G401 (cell line): ENCODE results near the gene IL18R1. TPM values are rescaled to one million over a fixed set of nuclear protein-coding genes. Genes with fewer than 3 reads are reported as not detected.
"Not testable (repeated sequence)": the region's sequence is repeated elsewhere in the genome, so short reads cannot be mapped to it uniquely, and the experiment has no call there.

Experiments
- DNase-seq: peaks from one replicate; pipeline ENCODE4 v3.0.0-alpha.2; 2015; ENCODE audit warnings: low spot score
- in situ Hi-C: cut with HindIII; loops from 2 replicates; pipeline ENCODE4 v1.10.0; 2016; ENCODE audit warnings: low sequenced_read_pairs, mixed read lengths
- total RNA-seq: library from RNA; depleted of rRNA; stranded (reverse); fragments of >200 nt; shearing (Covaris generic); gene quantifications from 2 replicates; pipeline ENCODE4 v1.2.3, GENCODE V29; 2014; rRNA removed

IL18R1 gene, protein sequence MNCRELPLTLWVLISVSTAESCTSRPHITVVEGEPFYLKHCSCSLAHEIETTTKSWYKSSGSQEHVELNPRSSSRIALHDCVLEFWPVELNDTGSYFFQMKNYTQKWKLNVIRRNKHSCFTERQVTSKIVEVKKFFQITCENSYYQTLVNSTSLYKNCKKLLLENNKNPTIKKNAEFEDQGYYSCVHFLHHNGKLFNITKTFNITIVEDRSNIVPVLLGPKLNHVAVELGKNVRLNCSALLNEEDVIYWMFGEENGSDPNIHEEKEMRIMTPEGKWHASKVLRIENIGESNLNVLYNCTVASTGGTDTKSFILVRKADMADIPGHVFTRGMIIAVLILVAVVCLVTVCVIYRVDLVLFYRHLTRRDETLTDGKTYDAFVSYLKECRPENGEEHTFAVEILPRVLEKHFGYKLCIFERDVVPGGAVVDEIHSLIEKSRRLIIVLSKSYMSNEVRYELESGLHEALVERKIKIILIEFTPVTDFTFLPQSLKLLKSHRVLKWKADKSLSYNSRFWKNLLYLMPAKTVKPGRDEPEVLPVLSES
- total RNA-seq, result not detected in 2 replicates

DNA sequence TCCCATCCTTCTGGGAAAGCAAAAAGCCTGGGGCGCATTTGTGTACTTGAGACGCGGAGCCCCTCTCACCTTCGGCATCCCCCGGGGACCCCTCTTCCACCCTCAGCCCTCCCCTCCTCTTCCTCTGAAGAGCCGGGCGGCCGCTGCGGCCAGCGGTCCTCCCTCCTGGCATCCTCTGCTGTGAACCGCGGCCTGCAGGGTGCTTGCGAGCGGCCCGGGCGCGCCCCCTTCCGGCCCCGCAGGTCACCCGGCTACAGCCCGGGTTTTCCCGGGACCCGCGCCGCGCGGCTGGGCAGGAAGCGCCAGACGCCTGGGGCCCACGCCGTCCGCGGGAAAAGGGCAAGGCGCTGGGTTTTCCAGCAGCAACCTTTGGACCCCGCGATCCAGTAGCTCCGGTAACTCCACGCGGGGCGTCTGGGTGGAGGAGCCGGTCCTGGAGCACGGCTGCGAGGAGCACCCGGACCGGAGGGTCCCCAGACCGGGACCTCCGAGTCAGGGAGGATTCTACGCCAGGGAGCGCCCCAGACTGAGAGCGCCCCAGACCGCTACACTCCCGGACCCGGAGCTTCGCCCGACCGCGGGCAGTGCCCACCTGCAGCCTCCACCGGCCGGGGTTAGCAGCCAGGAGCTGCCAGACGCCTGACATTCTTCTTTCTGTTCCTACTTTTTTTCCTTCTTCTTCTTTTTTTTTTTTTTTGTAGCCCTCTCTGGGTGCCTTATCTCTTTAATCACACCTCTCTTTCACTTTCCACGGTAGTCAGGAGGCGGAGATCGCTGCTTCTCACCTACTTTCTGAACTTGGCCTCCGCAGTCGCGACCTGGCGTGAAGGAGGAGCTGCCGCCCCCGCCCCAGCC is at the start of gene IL18R1:
Gene IL18R1 (plus strand): TSS at position 271 of the 855 bp plus-strand sequence. CDS start 6,865 bp downstream, outside the sequence.
- in situ Hi-C loops, result no loop called here
- peak; percentile 4 for DNase-seq

DNA sequence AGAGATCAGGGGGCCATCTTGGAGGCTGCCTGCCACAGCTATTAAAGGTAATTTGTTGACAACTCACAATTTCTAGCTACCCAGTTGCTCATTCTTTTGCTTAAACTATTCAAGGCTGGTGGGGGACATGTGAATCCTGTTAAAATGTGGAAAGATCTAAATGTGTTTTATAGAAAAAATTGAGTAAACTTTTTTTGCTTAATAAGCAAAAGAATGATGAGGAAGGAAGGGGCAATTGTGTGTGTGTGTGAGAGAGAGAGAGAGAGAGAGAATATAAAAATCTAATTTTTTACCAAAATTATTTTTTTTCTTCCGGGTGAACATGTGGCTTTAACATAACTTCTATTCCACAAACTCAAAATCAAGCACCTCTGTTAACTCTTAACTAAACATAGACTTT is 49.5 kb upstream of the IL18R1 start:
- no peak for DNase-seq
- in situ Hi-C loops, result no loop called here

DNA sequence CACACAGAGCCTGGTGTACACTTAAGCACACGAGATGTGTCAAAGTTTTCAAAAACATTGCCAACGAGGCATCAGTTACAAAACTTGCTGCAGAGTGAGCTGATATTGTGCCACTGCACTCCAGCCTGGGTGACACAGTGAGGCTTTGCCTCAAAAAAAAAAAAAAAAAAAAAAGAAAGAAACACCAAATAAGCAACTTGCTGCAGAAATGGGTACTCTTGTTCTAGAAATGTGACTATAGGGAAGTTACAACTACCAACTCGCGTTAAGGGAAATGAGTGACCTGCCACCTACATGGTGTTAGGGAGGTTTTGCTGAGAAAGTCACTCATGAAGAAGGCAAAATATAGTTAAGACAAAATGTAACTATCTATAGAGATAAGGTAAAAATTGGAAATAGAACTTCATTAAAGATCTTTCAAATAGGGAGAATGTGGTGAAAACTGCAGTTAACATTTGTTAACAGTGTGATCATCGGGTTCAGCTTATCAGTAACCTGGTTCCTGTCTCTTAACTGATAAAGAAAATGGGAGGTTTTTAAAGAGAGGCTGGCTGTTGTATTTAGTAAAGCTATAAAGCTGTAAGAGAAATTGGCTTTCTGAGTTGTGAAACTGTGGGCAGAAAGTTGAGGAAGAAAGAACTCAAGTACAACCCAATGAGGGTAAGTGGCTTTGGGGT is 44.5 kb upstream of the IL18R1 start, which contains the start of gene IL1RL1:
Gene IL1RL1 (plus strand): TSS at position 600 of the 677 bp plus-strand sequence. CDS start 26,702 bp downstream, outside the sequence.
- no peak for DNase-seq
- in situ Hi-C loops, result no loop called here

DNA sequence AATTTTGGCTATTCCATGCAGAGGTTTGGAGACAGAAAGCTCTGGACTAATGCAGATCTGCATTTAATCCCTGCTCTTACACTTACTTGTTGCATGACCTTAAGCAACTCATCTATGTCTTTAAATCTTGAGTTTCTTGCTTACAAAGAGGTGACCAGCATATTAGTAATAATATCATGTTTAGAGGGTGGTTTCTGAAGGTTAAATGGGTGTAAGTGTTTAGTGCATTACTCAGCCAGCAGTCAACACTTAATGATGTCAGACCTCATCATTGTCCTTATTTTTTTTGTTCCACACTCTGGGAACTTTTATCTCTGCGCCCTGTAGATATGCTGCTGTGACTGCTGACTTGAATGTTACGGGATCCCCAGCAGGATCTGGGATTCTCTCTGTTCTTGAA is 42.6 kb upstream of the IL18R1 start:
- in situ Hi-C loops, result no loop called here
- DNase-seq, result no peak

DNA sequence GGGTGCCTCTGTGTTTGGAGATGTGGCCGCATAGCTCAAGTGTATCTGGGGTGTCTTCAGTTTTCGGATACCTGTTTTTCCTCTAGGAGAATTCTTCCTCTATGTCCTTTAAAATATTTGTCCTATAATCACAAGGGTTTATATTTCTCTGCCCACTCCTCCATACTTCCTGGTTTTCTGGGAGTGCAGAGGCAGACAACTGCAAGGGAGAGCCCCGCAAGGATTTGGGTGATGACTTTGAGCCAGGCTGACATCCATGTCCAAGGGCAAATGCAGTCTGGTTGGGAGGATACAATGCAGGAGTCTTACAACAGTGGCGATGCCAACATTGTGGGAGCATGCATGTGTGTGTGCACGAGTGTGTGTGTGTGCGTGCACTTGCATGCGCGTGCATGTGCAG is 42.1 kb upstream of the IL18R1 start:
- DNase-seq, result no peak
- in situ Hi-C loops, result no loop called here

DNA sequence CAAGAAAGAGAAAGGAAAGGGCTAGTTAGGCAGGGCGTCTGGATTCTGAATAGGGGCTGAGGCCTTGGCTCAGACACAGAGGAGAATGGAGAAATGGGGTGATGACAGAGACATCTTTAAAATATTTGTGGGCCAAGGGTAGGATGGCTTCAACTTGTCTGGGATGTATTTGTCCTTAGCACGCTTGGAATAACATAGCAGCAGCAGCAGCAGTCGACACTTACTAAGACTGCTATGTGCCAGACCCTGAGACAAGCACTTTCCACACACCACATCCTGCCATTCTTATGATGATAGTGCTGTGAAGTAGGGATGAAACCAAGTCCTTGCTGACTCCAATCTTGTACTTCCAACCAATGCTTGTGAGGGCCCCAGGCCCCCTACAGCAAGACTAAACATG is 41.6 kb upstream of the IL18R1 start:
- DNase-seq, result no peak
- in situ Hi-C loops, result no loop called here

DNA sequence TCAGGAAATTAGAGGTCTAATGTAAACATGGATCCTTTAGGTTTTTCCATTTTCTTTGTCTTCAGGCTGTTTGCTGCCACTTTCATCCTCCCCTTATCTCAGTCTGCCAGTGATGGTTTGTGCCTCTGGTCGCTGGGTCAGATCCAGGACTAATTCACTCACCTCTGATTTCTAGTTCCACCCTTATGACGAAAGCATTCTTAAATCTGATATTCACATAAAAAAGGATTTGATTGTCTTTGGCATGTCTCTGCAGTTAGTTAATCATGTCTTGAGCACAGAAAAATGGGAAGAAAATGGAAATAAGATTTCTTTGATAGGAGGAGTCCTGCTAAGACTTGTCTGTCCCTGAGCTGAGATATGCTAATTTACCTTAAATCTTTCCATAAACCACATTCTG is 39.7 kb upstream of the IL18R1 start:
- in situ Hi-C loops, result no loop called here
- no peak for DNase-seq

DNA sequence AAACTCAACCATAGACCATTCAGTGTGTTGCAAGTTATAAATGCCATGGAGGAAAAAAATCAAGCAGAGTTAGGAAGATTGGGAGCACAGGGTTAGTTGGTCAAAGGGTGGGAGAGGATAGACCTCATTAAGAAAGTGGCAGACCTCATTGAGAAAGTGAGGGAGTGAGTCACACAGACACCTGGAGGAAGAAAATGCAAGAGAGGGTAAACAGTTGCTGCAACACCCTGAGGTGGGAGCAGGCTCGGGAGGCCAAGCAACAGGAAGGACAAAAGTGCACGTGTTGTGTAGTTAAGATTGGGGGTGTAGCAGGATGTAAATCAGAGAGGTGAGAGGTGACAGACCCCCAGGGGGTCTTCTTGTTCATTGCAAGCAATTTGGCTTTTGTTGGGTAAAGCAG is 37.9 kb upstream of the IL18R1 start:
- in situ Hi-C loops, result no loop called here
- no peak for DNase-seq

DNA sequence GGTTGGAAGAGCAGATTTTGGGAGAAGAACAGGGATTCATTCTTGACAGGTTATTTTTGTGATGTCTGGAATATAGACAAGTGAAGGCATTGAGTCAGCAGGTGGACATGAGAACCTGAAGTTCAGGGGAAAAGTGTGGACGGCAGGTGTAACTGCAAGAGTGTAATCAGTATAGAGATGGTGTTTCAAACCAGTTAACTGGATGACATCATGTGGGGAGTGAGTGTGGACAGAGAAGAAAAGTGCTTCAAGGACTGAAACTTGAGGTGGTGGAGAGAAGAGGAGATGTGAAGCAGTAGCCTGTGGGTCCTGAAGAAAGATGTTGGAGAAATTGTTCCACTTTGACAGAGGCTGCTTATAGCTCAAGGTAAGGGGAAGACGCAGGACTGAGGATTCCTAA is 37.2 kb upstream of the IL18R1 start:
- in situ Hi-C loops, result no loop called here
- DNase-seq, result no peak

DNA sequence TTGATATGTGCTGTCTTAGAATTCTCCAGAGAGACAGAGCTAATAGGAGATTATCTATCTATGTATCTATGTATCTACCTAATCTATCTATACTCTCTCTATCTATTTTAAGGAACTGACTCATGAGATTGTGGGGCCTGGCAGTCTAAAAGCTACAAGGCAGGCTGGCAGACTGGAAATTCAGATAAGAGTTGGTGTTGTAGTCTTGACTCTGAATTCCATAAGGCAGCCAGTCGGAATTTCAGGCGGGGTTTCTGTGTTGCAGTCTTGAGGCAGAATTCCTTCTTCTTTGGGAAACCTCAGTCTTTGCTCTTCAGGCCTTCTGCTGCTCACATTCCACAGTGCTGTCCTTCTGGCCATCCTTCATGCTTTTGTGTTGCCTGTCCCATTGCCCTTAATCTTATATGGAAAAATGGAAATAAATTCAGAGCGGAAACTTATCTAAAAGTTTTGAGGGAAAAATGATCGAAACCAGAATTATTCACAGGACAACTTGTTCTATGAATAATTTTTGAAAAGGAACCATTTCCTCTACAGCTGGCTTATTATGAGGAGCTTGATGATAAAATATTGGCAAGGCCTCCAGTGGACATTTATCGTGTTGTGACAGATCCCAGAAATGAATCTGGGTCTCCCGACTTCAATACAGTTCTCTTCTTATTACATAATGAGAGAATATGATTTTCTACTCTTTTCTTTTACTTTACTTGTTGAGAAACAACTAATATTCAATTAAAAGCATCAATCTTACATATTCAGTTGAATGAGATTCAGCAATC is 33.5 kb upstream of the IL18R1 start:
- in situ Hi-C loops, result no loop called here
- no peak for DNase-seq

DNA sequence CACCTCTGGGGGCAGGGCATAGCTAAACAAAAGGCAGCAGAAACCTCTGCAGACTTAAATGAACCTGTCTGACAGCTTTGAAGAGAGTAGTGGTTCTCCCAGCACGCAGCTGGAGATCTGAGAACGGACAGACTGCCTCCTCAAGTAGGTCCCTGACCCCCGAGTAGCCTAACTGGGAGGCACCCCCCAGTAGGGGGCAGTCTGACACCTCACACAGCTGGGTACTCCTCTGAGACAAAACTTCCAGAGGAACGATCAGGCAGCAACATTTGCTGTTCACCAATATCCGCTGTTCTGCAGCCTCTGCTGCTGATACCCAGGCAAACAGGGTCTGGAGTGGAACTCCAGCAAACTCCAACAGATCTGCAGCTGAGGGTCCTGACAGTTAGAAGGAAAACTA is 30.7 kb upstream of the IL18R1 start:
- DNase-seq, in situ Hi-C loops: not testable (repeated sequence)

DNA sequence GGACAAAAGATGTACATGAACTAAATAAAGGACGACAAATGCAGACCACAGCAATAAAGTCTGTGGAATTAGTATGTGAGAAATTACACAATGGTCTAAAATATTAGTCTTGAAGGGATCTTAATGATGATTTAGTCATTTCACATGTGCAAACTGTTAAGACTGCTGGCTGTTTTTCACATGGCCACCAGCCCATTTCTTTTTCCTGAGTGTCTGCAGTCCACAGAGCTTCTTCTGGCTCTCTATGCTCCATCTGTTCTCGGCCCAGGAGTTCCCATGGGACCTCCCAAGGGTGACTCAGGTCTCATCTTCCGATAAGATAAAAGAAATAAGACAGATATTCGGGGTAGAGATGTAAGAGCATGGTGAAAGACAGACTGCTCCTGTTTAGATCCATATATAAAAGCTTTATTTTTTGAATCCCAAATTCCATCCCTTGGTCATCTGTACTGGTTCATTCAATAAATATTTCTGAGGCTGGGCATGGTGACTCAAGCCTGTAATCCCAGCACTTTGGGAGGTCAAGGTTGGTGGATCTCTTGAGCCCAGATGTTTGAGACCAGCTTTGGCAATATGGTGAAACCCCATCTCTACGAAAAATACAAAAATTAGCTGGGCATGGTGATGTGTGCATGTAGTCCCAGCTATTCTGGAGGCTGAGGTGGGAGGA is 24.1 kb upstream of the IL18R1 start:
- in situ Hi-C loops, result no loop called here
- no peak for DNase-seq

DNA sequence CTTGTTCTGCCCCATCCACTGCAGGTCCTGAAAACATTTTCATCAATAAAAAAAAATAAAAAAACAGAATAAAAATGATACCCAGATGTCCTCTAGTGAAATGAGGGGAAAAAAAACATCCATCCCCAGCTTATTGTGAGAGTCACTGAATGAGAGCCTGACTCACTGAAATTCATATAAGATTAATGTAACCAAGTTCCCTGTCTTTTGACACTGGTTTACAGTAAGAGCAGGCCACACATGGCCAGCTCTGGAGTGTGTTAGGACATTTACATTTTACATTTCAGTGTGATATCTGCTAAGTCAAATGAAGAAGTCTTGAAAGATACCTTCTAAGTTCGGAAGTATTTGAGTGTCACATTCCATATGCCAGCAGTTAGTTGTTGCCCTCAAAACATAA is 21.1 kb upstream of the IL18R1 start:
- no peak for DNase-seq
- in situ Hi-C loops, result no loop called here

DNA sequence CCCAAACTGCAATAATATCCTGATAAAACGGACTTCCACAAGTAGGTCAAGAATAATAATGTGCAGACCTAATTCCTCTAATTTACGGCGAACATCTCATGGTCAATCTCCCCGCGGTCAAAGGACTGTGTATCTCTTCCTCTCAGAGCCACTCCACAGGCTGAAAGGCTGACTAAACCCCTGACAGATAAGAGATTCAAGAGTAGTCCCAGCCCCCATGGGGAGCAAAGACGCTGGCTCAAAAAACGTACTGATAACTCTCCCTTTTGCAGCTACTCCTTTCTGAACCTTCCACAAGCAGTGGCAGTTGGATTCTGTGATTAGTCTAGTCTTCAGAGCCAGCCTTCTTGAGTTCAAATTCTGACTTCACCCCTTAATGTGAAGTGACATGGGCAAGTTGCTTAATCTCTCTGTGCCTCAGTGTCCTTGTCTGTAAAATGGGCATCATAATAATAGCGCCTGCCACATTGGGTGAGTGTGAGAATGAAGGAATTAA is 19.7 kb upstream of the IL18R1 start:
- in situ Hi-C loops, result no loop called here
- no peak for DNase-seq

DNA sequence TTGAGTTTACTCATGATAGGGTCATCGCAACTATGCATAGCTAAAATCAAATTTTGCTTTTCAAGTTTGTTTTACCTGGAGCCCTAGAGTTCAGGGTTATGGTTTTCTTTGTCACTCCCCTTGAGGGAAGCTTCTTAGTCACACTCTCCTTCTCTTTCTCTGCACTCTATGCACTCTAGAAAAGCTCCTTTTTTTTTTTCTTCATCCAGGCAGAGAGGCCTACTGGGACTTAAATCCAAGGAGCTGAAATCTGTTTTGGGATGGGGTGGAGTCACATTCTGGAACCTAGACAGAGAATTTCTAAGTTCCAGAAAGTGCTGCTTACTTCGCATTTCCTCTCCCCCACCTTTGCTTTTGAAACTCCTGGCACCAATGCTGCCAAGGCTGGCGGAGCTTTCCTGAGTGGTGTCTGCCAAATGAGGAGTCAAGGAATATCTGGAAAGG is 19.1 kb upstream of the IL18R1 start:
- in situ Hi-C loops, result no loop called here
- no peak for DNase-seq

DNA sequence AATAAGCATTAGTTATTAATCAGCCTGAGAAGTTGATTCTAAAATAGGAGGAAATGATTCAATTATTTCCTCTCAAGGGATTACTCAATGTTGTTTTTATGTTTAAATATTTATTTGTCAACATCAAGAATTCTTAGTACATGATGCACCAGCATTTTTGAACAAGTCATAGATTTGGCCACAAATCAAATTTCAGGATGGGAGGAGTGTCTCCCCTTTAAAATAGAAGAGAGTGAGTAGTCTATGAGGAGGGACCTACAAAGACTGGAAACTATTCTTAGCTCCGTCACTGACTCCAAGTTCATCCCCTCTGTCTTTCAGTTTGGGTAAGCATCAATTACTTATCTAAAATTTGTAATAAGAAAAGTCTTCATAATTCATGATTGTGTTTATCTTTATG is 18.6 kb upstream of the IL18R1 start:
- in situ Hi-C loops, result no loop called here

DNA sequence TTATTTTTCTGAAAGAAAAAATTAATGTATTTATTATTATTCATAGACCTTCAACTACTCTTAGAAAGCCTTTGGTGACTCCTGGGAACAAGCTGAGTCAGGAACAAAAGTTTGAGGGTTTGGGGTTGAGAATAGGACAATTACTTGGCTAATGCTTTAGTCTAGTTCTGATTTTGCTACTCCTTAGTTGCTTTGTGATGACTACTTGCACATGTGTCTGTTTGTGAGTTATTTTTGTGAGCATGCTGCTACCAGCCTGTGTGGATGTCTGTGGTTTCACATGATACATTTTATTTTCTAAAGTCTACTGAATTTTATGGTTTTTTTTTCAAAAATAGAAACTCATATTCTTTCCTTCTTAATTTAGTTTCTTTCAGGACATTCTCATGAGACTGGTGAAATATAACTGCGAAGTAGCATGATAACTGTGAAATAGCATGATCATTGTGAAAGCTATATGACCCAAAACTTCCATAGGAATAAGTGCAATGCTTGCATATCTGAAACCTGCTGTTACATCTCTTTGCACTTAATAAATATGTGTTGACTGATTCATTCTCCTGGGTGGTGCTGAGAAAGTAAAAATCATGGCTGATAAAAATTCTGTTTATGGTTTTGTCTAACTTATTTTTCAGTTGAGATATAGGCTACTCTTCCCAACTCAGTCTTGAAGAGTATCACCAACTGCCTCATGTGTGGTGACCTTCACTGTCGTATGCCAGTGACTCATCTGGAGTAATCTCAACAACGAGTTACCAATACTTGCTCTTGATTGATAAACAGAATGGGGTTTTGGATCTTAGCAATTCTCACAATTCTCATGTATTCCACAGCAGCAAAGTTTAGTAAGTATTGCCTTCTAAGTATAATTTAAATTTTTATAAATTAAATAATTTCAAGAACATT is 17.9 kb upstream of the IL18R1 start:
- in situ Hi-C loops, result no loop called here
- no peak for DNase-seq

More for the DNA sequence above, 18.6 kb upstream of the IL18R1 start:
- no peak for DNase-seq
